Body of pancreas (tissue), 4 donors: ENCODE data around the gene PARP4.

ENCODE experiments used
- CTCF ChIP-seq, 7 experiments: fragments of 450-650 bp in 4 of 7; fragments of 200-600 bp in 3 of 7; sonication (generic) in 3 of 7; IDR thresholded peaks; one replicate each; pipeline ENCODE4 v1.5.1; 2016 to 2019; ENCODE audit warnings: antibody characterized with exemption in 7 of 7
- POLR2A ChIP-seq, 3 donors: fragments of 450-650 bp; IDR thresholded peaks; one replicate each; pipeline ENCODE4 v1.6.1; 2016; ENCODE audit warnings: antibody characterized with exemption in 3 of 3, mild to moderate bottlenecking in 2 of 3

- no peak for TF ChIP-seq CTCF (IDR thresholded peaks at IDR 0.05)
- no peak for TF ChIP-seq POLR2A (IDR thresholded peaks at IDR 0.05)
Measured at GRCh38 chr13:24407844-24408243, 104.7 kb downstream of the PARP4 start.
